ENCODE data around the gene PITPNC1. TPM values are rescaled to one million over a fixed set of nuclear protein-coding genes. Genes with fewer than 3 reads are reported as not detected.
A peak's percentile ranks its signal among the peaks of the same experiment; 100 is the strongest.

Gene PITPNC1
- total and polyA plus RNA-seq, 2 of the 13 experiments (the other 11 are each of a cell fraction or from before 2014, with no cell fraction given): 4.1 to 5.7 TPM

GRCh38 chr17:67528751-67529436, 151.8 kb downstream of the PITPNC1 start (continued):
- TF ChIP-seq GMEB1 (CRISPR knock-in tag; IDR thresholded peaks at IDR 0.05; ENCODE audit: borderline replicate concordance): no peak
- 0 out of 2 replicates have a peak, but pooled peaks have one; percentile 46 for TF ChIP-seq KLF9 (CRISPR knock-in tag; IDR thresholded peaks at IDR 0.05; ENCODE audit: low read depth)
- TF ChIP-seq POGZ (CRISPR knock-in tag; IDR thresholded peaks at IDR 0.05): no peak; the same call in 1 of the 2 replicates
- no peak for TF ChIP-seq ZBTB40 (IDR thresholded peaks at IDR 0.05)
- no peak for TF ChIP-seq ZBTB40 (CRISPR knock-in tag; IDR thresholded peaks at IDR 0.05)
- no peak for TF ChIP-seq DBP (CRISPR knock-in tag; IDR thresholded peaks at IDR 0.05; ENCODE audit: not compliant biosample characterization)
- TF ChIP-seq UBTF (CRISPR knock-in tag; IDR thresholded peaks at IDR 0.05): peak; percentile 86
- TF ChIP-seq ZNF20 (CRISPR knock-in tag; IDR thresholded peaks at IDR 0.05): no peak
- TF ChIP-seq NFE2L2 (IDR thresholded peaks at IDR 0.05; ENCODE audit: low read length): 0 out of 2 replicates have a peak, but pooled peaks have one; percentile 27
- no peak for TF ChIP-seq NFE2 (CRISPR knock-in tag; IDR thresholded peaks at IDR 0.05)
- TF ChIP-seq MTA1 (CRISPR knock-in tag; IDR thresholded peaks at IDR 0.05; ENCODE audit: borderline replicate concordance): no peak; the same call in 1 of the 2 replicates
- no peak for TF ChIP-seq PAF1 (CRISPR knock-in tag; IDR thresholded peaks at IDR 0.05)
- 0 out of 2 replicates have a peak, but pooled peaks have one; percentile 48 for TF ChIP-seq SOX5 (CRISPR knock-in tag; IDR thresholded peaks at IDR 0.05; ENCODE audit: borderline replicate concordance)
